PFSK-1 (cell line): ENCODE results near the gene RRP1.

Experiments used
- POLR2AphosphoS5 ChIP-seq: IDR thresholded peaks from 2 replicates; pipeline ENCODE4 v1.6.1; 2012; ENCODE audit warnings: low read depth, mild to moderate bottlenecking, control low read depth, low read length, moderate library complexity
- REST ChIP-seq, 2 experiments: IDR thresholded peaks; 2 replicates each; pipeline versions ENCODE4 v1.6.1 to v1.8.0; 2011 to 2012; ENCODE audit warnings: low read depth in 2 of 2, low read length in 2 of 2, control low read depth in 1 of 2, inconsistent platforms in 1 of 2, mild to moderate bottlenecking in 1 of 2, moderate library complexity in 1 of 2; ENCODE audit not compliant: insufficient read depth in 1 of 2

- TF ChIP-seq REST (IDR thresholded peaks at IDR 0.05; ENCODE audit: insufficient read depth in 1 of 2, low read depth in 2 of 2, low read length in 2 of 2) (no peak), POLR2AphosphoS5 (no peak)
Observed at GRCh38 chr21:43815991-43816390, 26.6 kb downstream of the RRP1 start.
